CD14-positive monocyte (primary cell): ENCODE data around the gene DHRS9. TPM values are rescaled to one million over a fixed set of nuclear protein-coding genes. Genes with fewer than 3 reads are reported as not detected.

ENCODE experiments used
- DNase-seq, 3 donors: peaks; one replicate each; pipeline ENCODE4 v3.0.0-alpha.2; 2011 to 2022
- H2AFZ ChIP-seq: 2 replicates; pipeline ENCODE4 v1.6.0; 2012; ENCODE audit warnings: mild to moderate bottlenecking, low read depth, low read length, inconsistent platforms; ENCODE audit not compliant: insufficient read depth, poor library complexity, severe bottlenecking
- H3K27ac ChIP-seq, 2 donors: 1 replicate in 1 of 2; 2 replicates in 1 of 2; pipeline ENCODE4 v1.5.1; 2012 to 2013; ENCODE audit warnings: low read length in 2 of 2, control low read depth in 1 of 2, inconsistent platforms in 1 of 2, low read depth in 1 of 2, mild to moderate bottlenecking in 1 of 2
- H3K27me3 ChIP-seq, 2 donors: one replicate each; pipeline versions ENCODE4 v1.6.0 to v1.6.1; 2011 to 2013; ENCODE audit warnings: low read length in 2 of 2; ENCODE audit not compliant: control insufficient read depth in 2 of 2, insufficient read depth in 2 of 2
- H3K36me3 ChIP-seq, 2 donors: replicated peaks in 1 of 2; 1 replicate in 1 of 2; 2 replicates in 1 of 2; pipeline versions ENCODE4 v1.5.1 to v1.6.1; 2012 to 2013; ENCODE audit warnings: low read length in 2 of 2, control low read depth in 1 of 2, inconsistent platforms in 1 of 2, mild to moderate bottlenecking in 1 of 2; ENCODE audit not compliant: insufficient read depth in 2 of 2, control insufficient read depth in 1 of 2
- H3K4me1 ChIP-seq, 2 donors: 1 replicate in 1 of 2; 2 replicates in 1 of 2; pipeline versions ENCODE4 v1.5.1 to v1.6.1; 2012 to 2013; ENCODE audit warnings: low read length in 2 of 2, control low read depth in 1 of 2, inconsistent platforms in 1 of 2, mild to moderate bottlenecking in 1 of 2, moderate library complexity in 1 of 2; ENCODE audit not compliant: insufficient read depth in 2 of 2, control insufficient read depth in 1 of 2
- H3K4me2 ChIP-seq: replicated peaks from 2 replicates; pipeline ENCODE3; 2012; ENCODE audit warnings: low read length, moderate library complexity, mild to moderate bottlenecking; ENCODE audit not compliant: poor library complexity, severe bottlenecking; ENCODE audit errors: extremely low read depth
- H3K4me3 ChIP-seq, 3 experiments: fragments of 200-600 bp in 1 of 3; sonication (generic) in 1 of 3; replicated peaks in 1 of 3; 1 replicate in 2 of 3; 2 replicates in 1 of 3; pipeline ENCODE4 v1.5.1; 2011 to 2013; ENCODE audit warnings: low read length in 3 of 3, mild to moderate bottlenecking in 3 of 3, control low read depth in 2 of 3, low read depth in 2 of 3, inconsistent platforms in 1 of 3, moderate library complexity in 1 of 3
- H3K79me2 ChIP-seq: 2 replicates; pipeline ENCODE4 v1.6.0; 2012; ENCODE audit warnings: mild to moderate bottlenecking, control low read depth, inconsistent platforms, low read length, moderate library complexity; ENCODE audit not compliant: insufficient read depth
- H3K9ac ChIP-seq: 2 replicates; pipeline ENCODE4 v1.6.0; 2017; ENCODE audit warnings: low read length, mild to moderate bottlenecking; ENCODE audit not compliant: insufficient read depth, poor library complexity, severe bottlenecking
- H3K9me3 ChIP-seq, 2 donors: replicated peaks in 1 of 2; 1 replicate in 1 of 2; 2 replicates in 1 of 2; pipeline versions ENCODE4 v1.5.1 to v1.6.1; 2012 to 2013; ENCODE audit warnings: low read length in 2 of 2, control low read depth in 1 of 2; ENCODE audit not compliant: control insufficient read depth in 1 of 2, insufficient read depth in 1 of 2
- H4K20me1 ChIP-seq: 2 replicates; pipeline ENCODE4 v1.6.0; 2012; ENCODE audit warnings: mild to moderate bottlenecking, low read length, control low read depth, moderate library complexity; ENCODE audit not compliant: insufficient read depth
- H3K27ac Mint-ChIP-seq, 7 donors: one replicate each; pipeline ENCODE4 v1.8.0; 2020; ENCODE audit warnings: mild to moderate bottlenecking in 7 of 7, mixed read lengths in 7 of 7, moderate library complexity in 6 of 7, inconsistent platforms in 2 of 7
- H3K27me3 Mint-ChIP-seq, 3 donors: one replicate each; pipeline ENCODE4 v1.8.0; 2021 to 2022; ENCODE audit warnings: low read depth in 3 of 3, mild to moderate bottlenecking in 3 of 3, mixed read lengths in 3 of 3, moderate library complexity in 3 of 3, inconsistent platforms in 1 of 3
- H3K36me3 Mint-ChIP-seq, 2 donors: one replicate each; pipeline ENCODE4 v1.8.0; 2020; ENCODE audit warnings: mixed read lengths in 2 of 2, inconsistent platforms in 1 of 2, mild to moderate bottlenecking in 1 of 2
- H3K4me1 Mint-ChIP-seq: one replicate; pipeline ENCODE4 v1.8.0; 2020; ENCODE audit warnings: mild to moderate bottlenecking, mixed read lengths
- H3K4me3 Mint-ChIP-seq, 2 donors: one replicate each; pipeline ENCODE4 v1.8.0; 2020; ENCODE audit warnings: mild to moderate bottlenecking in 2 of 2, mixed read lengths in 2 of 2, moderate library complexity in 1 of 2
- H3K9me3 Mint-ChIP-seq, 7 donors: one replicate each; pipeline ENCODE4 v1.8.0; 2020 to 2022; ENCODE audit warnings: mixed read lengths in 7 of 7, mild to moderate bottlenecking in 6 of 7, moderate library complexity in 6 of 7, inconsistent platforms in 2 of 7
- WGBS: methylation state at CpG from one replicate; pipeline ENCODE4 v1.1.5; 2013; ENCODE audit warnings: missing lambda C conversion rate; ENCODE audit not compliant: insufficient coverage; 5-methylcytosine and 5-hydroxymethylcytosine counted together
- intact Hi-C, 2 donors: fragments of 100-400 bp; cut with micrococcal nuclease; formaldehyde crosslinking; loops; one replicate each; pipeline versions ENCODE4 v1.15.0 to v1.15.1; 2023
- polyA plus RNA-seq, 3 donors: library from polyadenylated mRNA; depleted of rRNA in 1 of 3; unstranded in 2 of 3; stranded (reverse) in 1 of 3; fragments of 300-500 nt in 2 of 3; fragments of >200 nt in 1 of 3; fragmentation: Illumina TruSeq in 2 of 3; gene quantifications; 1 replicate in 2 of 3; 2 replicates in 1 of 3; pipeline ENCODE4 v1.2.3, GENCODE V29; 2012 to 2021
- TF ChIP-seq, protein P1 (sequence below): fragments of 200-600 bp; IDR thresholded peaks from one replicate; pipeline ENCODE4 v1.8.0; 2022; ENCODE audit warnings: antibody characterized with exemption, mild to moderate bottlenecking

The DHRS9 gene
- polyA plus RNA-seq, 3 donors, result 10.0 to 12.9 (median 10.0) TPM

DNA sequence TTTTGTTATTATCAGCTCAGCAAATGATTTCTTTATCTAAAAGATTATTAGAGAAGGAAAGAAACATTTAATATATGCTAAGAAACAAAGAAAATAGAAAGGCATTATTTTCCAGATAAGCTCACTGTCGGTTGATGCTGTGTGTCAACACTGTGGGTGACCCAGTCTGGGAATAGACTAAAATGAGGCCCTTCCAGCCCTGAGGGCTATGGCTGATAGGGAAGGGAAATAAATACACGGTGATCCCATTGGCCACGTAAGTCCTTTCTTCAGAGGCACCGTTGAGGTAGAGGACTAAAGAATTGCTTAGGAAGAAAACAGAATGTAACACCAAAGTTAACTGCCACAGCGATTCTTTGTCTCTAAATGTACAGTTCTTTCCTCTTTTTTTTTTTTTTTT lies 40.0 kb upstream of the DHRS9 start:
- intact Hi-C loops, result no loop called here
- no peak overlapping the region for H3K27ac ChIP-seq
- H3K27ac Mint-ChIP-seq, result no peak overlapping the region
- H4K20me1 ChIP-seq, result no peaks in the 10 kb centered on the region
- H3K9ac ChIP-seq, result no peak overlapping the region
- H3K4me1 ChIP-seq, result no peaks in the 10 kb centered on the region
- no peaks in the 10 kb centered on the region for H3K79me2 ChIP-seq
- peaks cover 0 to 11% (median 3%) of the 10 kb centered on the region in 7 donors for H3K9me3 Mint-ChIP-seq
- no peak overlapping the region for H3K4me2 ChIP-seq
- TF ChIP-seq, protein P1, sequence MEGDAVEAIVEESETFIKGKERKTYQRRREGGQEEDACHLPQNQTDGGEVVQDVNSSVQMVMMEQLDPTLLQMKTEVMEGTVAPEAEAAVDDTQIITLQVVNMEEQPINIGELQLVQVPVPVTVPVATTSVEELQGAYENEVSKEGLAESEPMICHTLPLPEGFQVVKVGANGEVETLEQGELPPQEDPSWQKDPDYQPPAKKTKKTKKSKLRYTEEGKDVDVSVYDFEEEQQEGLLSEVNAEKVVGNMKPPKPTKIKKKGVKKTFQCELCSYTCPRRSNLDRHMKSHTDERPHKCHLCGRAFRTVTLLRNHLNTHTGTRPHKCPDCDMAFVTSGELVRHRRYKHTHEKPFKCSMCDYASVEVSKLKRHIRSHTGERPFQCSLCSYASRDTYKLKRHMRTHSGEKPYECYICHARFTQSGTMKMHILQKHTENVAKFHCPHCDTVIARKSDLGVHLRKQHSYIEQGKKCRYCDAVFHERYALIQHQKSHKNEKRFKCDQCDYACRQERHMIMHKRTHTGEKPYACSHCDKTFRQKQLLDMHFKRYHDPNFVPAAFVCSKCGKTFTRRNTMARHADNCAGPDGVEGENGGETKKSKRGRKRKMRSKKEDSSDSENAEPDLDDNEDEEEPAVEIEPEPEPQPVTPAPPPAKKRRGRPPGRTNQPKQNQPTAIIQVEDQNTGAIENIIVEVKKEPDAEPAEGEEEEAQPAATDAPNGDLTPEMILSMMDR, result no peak
- DNase-seq, result no peak
- peaks cover 0 to 2% (median 0%) of the 10 kb centered on the region in 3 donors for H3K27me3 Mint-ChIP-seq
- H3K4me3 ChIP-seq, result no peak overlapping the region
- no peak overlapping the region for H2AFZ ChIP-seq
- no peaks in the 10 kb centered on the region for H3K27me3 ChIP-seq
- no CpG with 5 or more reads among the region's 5 CpGs for WGBS
- peaks cover 10% of the 10 kb centered on the region for H3K4me1 Mint-ChIP-seq
- no peak overlapping the region for H3K4me3 Mint-ChIP-seq
- no peaks in the 10 kb centered on the region for H3K36me3 ChIP-seq
- H3K36me3 Mint-ChIP-seq, result no peaks in the 10 kb centered on the region
- no peaks in the 10 kb centered on the region for H3K9me3 ChIP-seq

DNA sequence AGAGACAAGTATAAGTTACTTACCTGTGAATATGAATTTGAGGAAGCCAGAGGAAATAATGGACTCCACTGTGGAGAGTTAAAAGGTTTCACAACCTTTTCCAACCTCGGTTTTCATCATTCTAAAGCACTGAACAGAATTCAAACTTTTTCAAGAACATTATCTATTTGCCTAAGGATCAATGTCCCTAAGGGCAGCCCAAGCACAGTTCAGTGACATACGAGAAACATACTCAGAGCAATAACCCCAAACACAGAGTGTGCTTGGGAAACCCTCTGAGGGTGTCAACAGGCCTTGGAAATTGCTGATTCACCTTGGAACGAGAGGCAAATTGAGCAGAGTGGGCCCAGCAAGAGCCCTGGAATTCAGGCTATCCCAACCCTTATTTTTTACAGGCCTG lies 38.2 kb upstream of the DHRS9 start, which contains the start of gene ABCB11:
ABCB11 (minus strand) TSS at position 123 of the 400 bp plus-strand sequence. CDS start 13,199 bp downstream, outside the sequence.
- Histone ChIP-seq H3K4me1 (peaks cover under 1 to 5% of the 10 kb centered on the region in 2 donors), H3K36me3 (no peaks in the 10 kb centered on the region), H3K4me2 (no peak within 1 kb of the TSS), H4K20me1 (no peaks in the 10 kb centered on the region), H3K27ac (no peak within 1 kb of the TSS), H3K79me2 (no peaks in the 10 kb centered on the region), H3K4me3 (no peak within 1 kb of the TSS), H2AFZ (no peak within 1 kb of the TSS), H3K9ac (no peak within 1 kb of the TSS), H3K27me3 (no peaks in the 10 kb centered on the region), H3K9me3 (no peaks in the 10 kb centered on the region)
- Mint-ChIP-seq H3K4me1 (peaks cover 9% of the 10 kb centered on the region), H3K27ac (no peak within 1 kb of the TSS), H3K36me3 (no peaks in the 10 kb centered on the region), H3K4me3 (no peak within 1 kb of the TSS), H3K9me3 (peaks cover 0 to 12% (median 6%) of the 10 kb centered on the region in 7 donors), H3K27me3 (peaks cover 0 to 2% (median 0%) of the 10 kb centered on the region in 3 donors)
- DNase-seq, result no peak
- WGBS, result no CpG with 5 or more reads among the region's 3 CpGs
- intact Hi-C loops, result loop anchor here in 1 of 2 donors (10.0 kb wide), 1 partner anchor 56 kb away; no protein-coding TSS in a partner anchor
- TF ChIP-seq, protein P1, result no peak
